BE2C (cell line): ENCODE data around the gene HERC6.

Experiments used
- DNase-seq: peaks from one replicate; pipeline ENCODE4 v3.0.0-alpha.2; 2020
- H3K27me3 ChIP-seq: fragments of 250-450 bp; sonication (Bioruptor Pico); 2 replicates; pipeline ENCODE4 v1.5.1; 2020; ENCODE audit warnings: mild to moderate bottlenecking
- H3K36me3 ChIP-seq: fragments of 250-450 bp; sonication (Bioruptor Pico); 2 replicates; pipeline ENCODE4 v1.5.1; 2020; ENCODE audit warnings: mild to moderate bottlenecking
- H3K4me1 ChIP-seq: fragments of 250-450 bp; sonication (Bioruptor Pico); 2 replicates; pipeline ENCODE4 v1.5.1; 2020
- H3K4me3 ChIP-seq: 2 replicates; pipeline ENCODE4 v1.5.1; 2011; ENCODE audit warnings: low read depth, low read length
- H3K9me3 ChIP-seq: fragments of 250-450 bp; sonication (Bioruptor Pico); 2 replicates; pipeline ENCODE4 v1.5.1; 2020
- TF ChIP-seq, protein P1 (sequence below): IDR thresholded peaks from 2 replicates; pipeline ENCODE4 v1.5.1; 2012; ENCODE audit warnings: mild to moderate bottlenecking, low read depth, low read length

The HERC6 gene

DNA sequence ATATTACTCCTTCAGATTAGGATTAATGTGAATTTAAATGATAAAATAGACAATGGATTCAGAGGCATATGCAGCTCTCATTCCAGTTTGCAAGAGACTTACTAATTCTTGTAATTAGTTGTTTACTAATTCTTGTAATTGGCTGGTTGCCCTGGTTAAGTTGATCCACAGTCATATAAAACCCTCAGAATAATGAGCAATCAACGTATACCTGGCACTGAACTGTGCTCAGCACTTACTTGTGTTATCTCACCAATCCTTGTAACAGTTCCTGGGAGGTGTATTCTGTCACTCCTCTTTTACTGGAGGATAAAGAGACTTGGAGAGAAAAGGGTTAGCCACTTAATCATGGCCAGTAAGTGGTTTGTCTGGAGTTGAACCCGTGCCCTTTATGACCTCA is 88.7 kb downstream of the HERC6 start:
- TF ChIP-seq, protein P1, sequence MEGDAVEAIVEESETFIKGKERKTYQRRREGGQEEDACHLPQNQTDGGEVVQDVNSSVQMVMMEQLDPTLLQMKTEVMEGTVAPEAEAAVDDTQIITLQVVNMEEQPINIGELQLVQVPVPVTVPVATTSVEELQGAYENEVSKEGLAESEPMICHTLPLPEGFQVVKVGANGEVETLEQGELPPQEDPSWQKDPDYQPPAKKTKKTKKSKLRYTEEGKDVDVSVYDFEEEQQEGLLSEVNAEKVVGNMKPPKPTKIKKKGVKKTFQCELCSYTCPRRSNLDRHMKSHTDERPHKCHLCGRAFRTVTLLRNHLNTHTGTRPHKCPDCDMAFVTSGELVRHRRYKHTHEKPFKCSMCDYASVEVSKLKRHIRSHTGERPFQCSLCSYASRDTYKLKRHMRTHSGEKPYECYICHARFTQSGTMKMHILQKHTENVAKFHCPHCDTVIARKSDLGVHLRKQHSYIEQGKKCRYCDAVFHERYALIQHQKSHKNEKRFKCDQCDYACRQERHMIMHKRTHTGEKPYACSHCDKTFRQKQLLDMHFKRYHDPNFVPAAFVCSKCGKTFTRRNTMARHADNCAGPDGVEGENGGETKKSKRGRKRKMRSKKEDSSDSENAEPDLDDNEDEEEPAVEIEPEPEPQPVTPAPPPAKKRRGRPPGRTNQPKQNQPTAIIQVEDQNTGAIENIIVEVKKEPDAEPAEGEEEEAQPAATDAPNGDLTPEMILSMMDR = no peak
- H3K4me1 ChIP-seq = no peaks in the 10 kb centered on the region
- no peaks in the 10 kb centered on the region for H3K36me3 ChIP-seq
- no peak for DNase-seq
- H3K4me3 ChIP-seq = no peak overlapping the region
- peaks cover 7% of the 10 kb centered on the region for H3K27me3 ChIP-seq
- H3K9me3 ChIP-seq = no peaks in the 10 kb centered on the region

DNA sequence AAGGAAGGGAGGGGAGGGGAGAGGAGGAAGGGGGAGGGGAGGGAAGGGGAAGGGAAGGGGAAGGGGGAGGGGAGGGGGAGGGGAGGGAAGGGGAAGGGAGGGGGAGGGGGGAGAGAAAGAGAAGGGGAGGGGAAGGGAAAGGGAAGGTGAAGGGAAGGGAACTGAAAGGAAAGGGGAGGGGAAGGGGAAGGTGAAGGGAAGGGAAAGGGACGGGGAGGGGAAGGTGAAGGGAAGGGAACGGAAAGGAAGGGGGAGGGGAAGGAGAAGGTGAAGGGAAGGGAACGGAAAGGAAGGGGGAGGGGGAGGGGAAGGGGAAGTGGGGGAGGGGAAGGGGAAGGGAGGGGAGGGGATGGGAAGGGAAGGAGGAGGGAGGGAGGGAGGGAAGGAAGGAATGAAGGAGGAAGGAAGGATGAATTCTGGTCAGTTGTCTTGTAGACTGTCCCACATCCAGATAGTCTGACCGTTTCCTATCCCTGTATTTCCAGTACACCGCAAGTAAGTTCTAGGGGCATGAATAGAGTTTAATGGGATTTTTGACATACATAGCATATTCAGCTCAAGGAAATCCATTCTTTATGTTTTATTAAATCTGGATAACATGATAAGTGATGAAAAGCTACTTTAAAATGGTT is 98.7 kb downstream of the HERC6 start:
- no peak overlapping the region for H3K4me3 ChIP-seq
- DNase-seq = no peak
- H3K4me1 ChIP-seq = no peaks in the 10 kb centered on the region
- no peaks in the 10 kb centered on the region for H3K9me3 ChIP-seq
- TF ChIP-seq, protein P1 = no peak
- no peaks in the 10 kb centered on the region for H3K36me3 ChIP-seq
- H3K27me3 ChIP-seq = peaks cover 8% of the 10 kb centered on the region; the same call in 1 of the 2 replicates

DNA sequence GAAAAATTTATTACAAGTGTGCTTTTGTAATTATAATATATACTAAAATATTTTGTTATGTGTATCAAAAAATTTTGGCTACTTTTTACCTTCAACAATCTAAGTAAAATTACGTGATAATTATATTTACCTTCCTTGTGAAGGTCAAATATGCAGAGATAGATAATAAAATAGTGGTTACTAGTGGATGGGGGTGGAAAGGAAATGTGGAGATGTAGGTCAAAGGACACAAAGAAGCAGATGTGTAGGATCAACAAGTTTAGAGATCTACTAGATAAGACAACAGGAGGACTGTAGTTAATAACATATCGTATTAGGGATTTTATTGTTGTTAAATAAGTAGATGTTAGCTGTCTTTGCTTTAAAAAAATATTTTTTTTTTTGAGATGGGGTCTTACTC is 99.6 kb downstream of the HERC6 start:
- H3K4me3 ChIP-seq = no peak overlapping the region
- H3K9me3 ChIP-seq = no peaks in the 10 kb centered on the region
- H3K27me3 ChIP-seq = peaks cover 8% of the 10 kb centered on the region; the same call in 1 of the 2 replicates
- DNase-seq = no peak
- H3K36me3 ChIP-seq = no peaks in the 10 kb centered on the region
- H3K4me1 ChIP-seq = no peaks in the 10 kb centered on the region
- TF ChIP-seq, protein P1 = no peak

DNA sequence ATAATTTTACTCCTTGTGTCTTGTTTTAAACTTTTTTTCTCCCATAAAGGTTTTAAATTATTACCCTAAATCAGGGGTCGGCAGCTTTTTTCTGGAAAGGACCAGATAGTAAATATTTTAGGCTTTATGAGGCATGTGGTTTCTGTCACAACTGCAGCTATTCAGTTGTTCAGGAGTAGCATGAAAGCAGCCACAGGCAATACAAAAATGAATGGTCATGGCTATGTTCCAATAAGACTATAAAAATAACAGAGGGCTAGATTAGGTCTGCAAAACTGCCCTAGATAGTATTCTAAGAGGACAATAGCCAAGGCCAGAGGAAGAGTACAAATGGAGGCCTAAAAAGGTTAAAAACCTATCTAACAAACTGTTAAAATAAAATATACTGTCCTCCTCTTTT is 102.9 kb downstream of the HERC6 start:
- no peaks in the 10 kb centered on the region for H3K9me3 ChIP-seq
- H3K4me3 ChIP-seq = no peak overlapping the region
- H3K36me3 ChIP-seq = no peaks in the 10 kb centered on the region
- no peaks in the 10 kb centered on the region for H3K27me3 ChIP-seq
- H3K4me1 ChIP-seq = no peaks in the 10 kb centered on the region
- TF ChIP-seq, protein P1 = no peak
- no peak for DNase-seq

DNA sequence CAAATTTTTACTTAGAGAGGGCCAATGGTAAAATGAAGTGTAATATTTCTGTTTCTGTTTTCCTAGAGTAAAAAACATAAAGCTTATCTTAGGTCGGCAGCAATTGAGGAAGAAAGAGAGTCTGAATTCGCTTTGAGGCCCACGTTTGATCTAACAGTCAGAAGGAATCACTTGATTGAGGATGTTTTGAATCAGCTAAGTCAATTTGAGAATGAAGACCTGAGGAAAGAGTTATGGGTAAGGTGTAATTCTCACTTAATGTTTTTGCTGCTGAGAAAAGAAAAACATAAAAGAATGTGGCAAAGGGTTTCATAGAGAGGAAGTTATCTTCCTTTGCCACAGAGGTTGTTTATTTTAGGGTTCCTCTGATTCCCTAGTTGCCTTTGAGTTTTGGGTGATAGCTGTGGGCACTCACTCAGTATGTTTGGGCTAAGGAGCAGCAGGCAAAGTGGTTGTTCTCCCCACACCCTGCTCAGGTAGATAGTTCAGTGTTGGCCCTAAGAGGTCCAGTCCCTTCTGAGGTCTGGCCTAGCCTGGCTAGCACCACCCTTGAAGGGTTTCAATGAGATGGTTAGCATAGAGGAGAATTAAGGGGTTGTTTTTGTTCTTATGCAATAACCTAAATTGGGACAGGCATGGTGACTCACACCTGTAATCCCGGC is 110.6 kb downstream of the HERC6 start:
- Histone ChIP-seq H3K4me3 (no peak overlapping the region), H3K27me3 (peaks cover 7% of the 10 kb centered on the region), H3K4me1 (no peaks in the 10 kb centered on the region), H3K36me3 (no peaks in the 10 kb centered on the region), H3K9me3 (no peaks in the 10 kb centered on the region)
- TF ChIP-seq, protein P1 = no peak
- DNase-seq = no peak
